ENCODE results near the gene HERC3. TPM values are rescaled to one million over a fixed set of nuclear protein-coding genes. Genes with fewer than 3 reads are reported as not detected.

HERC3 gene
- total and polyA plus RNA-seq, 4 donors = 6.2 to 48.0 (median 24.9) TPM

DNA sequence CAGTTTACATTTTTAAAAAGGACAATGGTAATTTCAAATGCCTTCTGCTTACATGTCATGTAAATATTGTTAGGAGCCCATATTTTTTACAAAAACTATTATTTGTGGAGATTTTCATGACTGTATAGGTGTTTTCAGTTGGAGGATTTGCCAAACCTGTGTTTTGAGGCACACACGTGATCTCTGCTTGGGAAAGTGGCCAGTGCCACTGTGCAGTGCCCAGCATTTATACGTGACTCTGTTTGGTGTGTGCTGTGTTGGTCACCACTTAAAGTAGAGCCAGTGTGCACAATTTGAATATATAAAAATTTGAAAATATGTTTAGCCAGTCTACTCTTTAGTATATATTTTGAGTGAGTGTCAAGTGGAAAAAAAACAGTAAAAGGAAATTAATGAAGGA is 132.1 kb downstream of the HERC3 start:
- TF ChIP-seq, protein P1, sequence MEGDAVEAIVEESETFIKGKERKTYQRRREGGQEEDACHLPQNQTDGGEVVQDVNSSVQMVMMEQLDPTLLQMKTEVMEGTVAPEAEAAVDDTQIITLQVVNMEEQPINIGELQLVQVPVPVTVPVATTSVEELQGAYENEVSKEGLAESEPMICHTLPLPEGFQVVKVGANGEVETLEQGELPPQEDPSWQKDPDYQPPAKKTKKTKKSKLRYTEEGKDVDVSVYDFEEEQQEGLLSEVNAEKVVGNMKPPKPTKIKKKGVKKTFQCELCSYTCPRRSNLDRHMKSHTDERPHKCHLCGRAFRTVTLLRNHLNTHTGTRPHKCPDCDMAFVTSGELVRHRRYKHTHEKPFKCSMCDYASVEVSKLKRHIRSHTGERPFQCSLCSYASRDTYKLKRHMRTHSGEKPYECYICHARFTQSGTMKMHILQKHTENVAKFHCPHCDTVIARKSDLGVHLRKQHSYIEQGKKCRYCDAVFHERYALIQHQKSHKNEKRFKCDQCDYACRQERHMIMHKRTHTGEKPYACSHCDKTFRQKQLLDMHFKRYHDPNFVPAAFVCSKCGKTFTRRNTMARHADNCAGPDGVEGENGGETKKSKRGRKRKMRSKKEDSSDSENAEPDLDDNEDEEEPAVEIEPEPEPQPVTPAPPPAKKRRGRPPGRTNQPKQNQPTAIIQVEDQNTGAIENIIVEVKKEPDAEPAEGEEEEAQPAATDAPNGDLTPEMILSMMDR (IDR thresholded peaks at IDR 0.05; ENCODE audit: control extremely low read depth, extremely low read depth) = no peak
- WGBS, 2 donors = 89 to 95% methylated on average over 2 of the region's 2 CpGs
- H3K27ac ChIP-seq (ENCODE audit: low read depth in 1 of 2, low read length in 1 of 2) = no peak overlapping the region

GRCh38 chr4:88725143-88725542 is 132.9 kb downstream of the HERC3 start:
- TF ChIP-seq, protein P1 (IDR thresholded peaks at IDR 0.05; ENCODE audit: control extremely low read depth, extremely low read depth) = no peak

More for the DNA sequence above, 132.1 kb downstream of the HERC3 start:
- H3K27me3 ChIP-seq (ENCODE audit: control insufficient read depth in 3 of 3, insufficient read depth in 3 of 3, low read length in 2 of 3) = no peaks in the 10 kb centered on the region
- H3K9ac ChIP-seq (ENCODE audit: insufficient read depth in 1 of 2, low read length in 2 of 2) = no peak overlapping the region
- ATAC-seq (ENCODE audit: insufficient read depth, low FRiP score) (no peak), DNase-seq (no peak)
- H3K9me3 ChIP-seq (ENCODE audit: control insufficient read depth in 4 of 4, insufficient read depth in 3 of 4, low read length in 3 of 4) = no peaks in the 10 kb centered on the region
- H3K4me3 ChIP-seq = no peak overlapping the region
- H3K4me1 ChIP-seq (ENCODE audit: control insufficient read depth in 5 of 5, insufficient read depth in 5 of 5, low read length in 5 of 5) = peaks cover 0 to 35% (median 11%) of the 10 kb centered on the region in 5 donors
- peaks cover 7 to 38% (median 35%) of the 10 kb centered on the region in 4 donors for H3K36me3 ChIP-seq (ENCODE audit: control insufficient read depth in 4 of 4, insufficient read depth in 4 of 4, low read length in 4 of 4)

GRCh38 chr4:88725986-88726385 is 133.7 kb downstream of the HERC3 start:
- Histone ChIP-seq H3K36me3 (ENCODE audit: control insufficient read depth in 4 of 4, insufficient read depth in 4 of 4, low read length in 4 of 4) (peaks cover 12 to 48% (median 41%) of the 10 kb centered on the region in 4 donors), H3K27me3 (ENCODE audit: control insufficient read depth in 3 of 3, insufficient read depth in 3 of 3, low read length in 2 of 3) (no peaks in the 10 kb centered on the region), H3K4me3 (no peak overlapping the region), H3K4me1 (ENCODE audit: control insufficient read depth in 5 of 5, insufficient read depth in 5 of 5, low read length in 5 of 5) (peaks cover 3 to 28% (median 11%) of the 10 kb centered on the region in 5 donors), H3K9ac (ENCODE audit: insufficient read depth in 1 of 2, low read length in 2 of 2) (no peak overlapping the region), H3K9me3 (ENCODE audit: control insufficient read depth in 4 of 4, insufficient read depth in 3 of 4, low read length in 3 of 4) (no peaks in the 10 kb centered on the region), H3K27ac (ENCODE audit: low read depth in 1 of 2, low read length in 1 of 2) (no peak overlapping the region)
- TF ChIP-seq, protein P1 (IDR thresholded peaks at IDR 0.05; ENCODE audit: control extremely low read depth, extremely low read depth) = no peak
- ATAC-seq (ENCODE audit: insufficient read depth, low FRiP score) = no peak
- WGBS, 2 donors = 77 to 92% methylated on average over 2 of the region's 2 CpGs
- no peak for DNase-seq

More at GRCh38 chr4:88725143-88725542, 132.9 kb downstream of the HERC3 start:
- H3K9ac ChIP-seq (ENCODE audit: insufficient read depth in 1 of 2, low read length in 2 of 2) = no peak overlapping the region
- no peaks in the 10 kb centered on the region for H3K9me3 ChIP-seq (ENCODE audit: control insufficient read depth in 4 of 4, insufficient read depth in 3 of 4, low read length in 3 of 4)
- H3K27me3 ChIP-seq (ENCODE audit: control insufficient read depth in 3 of 3, insufficient read depth in 3 of 3, low read length in 2 of 3) = no peaks in the 10 kb centered on the region
- peaks cover 0 to 35% (median 11%) of the 10 kb centered on the region in 5 donors for H3K4me1 ChIP-seq (ENCODE audit: control insufficient read depth in 5 of 5, insufficient read depth in 5 of 5, low read length in 5 of 5)
- ATAC-seq (ENCODE audit: insufficient read depth, low FRiP score) (no peak), DNase-seq (no peak)
- H3K36me3 ChIP-seq (ENCODE audit: control insufficient read depth in 4 of 4, insufficient read depth in 4 of 4, low read length in 4 of 4) = peaks cover 8 to 42% (median 36%) of the 10 kb centered on the region in 4 donors
- H3K4me3 ChIP-seq = no peak overlapping the region
- 95 to 96% methylated on average over 4 of the region's 4 CpGs for WGBS, 2 donors
- no peak overlapping the region for H3K27ac ChIP-seq (ENCODE audit: low read depth in 1 of 2, low read length in 1 of 2)

DNA sequence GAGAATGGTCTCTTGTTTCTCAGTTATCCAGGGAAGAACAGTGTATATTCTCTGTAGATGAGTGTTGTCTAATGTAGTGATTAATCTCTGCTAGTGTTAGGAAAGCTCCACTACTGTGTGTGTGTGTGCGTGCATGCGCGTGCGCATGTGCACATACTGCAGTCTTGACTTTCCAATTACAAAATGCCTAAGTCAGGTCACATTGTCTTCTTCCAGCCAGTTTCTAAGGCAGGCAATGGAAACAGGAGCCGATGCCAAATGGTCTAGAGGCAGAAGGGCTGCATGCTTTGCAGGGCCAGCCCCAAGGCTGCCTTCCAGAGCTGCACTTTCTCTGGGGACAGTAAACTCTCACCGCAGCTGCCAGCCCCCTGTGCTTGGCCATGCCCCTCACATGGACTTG is 135.9 kb downstream of the HERC3 start:
- TF ChIP-seq, protein P1 (IDR thresholded peaks at IDR 0.05; ENCODE audit: control extremely low read depth, extremely low read depth) = no peak
- Histone ChIP-seq H3K9ac (ENCODE audit: insufficient read depth in 1 of 2, low read length in 2 of 2) (no peak overlapping the region), H3K27ac (ENCODE audit: low read depth in 1 of 2, low read length in 1 of 2) (no peak overlapping the region), H3K27me3 (ENCODE audit: control insufficient read depth in 3 of 3, insufficient read depth in 3 of 3, low read length in 2 of 3) (no peaks in the 10 kb centered on the region), H3K4me3 (no peak overlapping the region), H3K36me3 (ENCODE audit: control insufficient read depth in 4 of 4, insufficient read depth in 4 of 4, low read length in 4 of 4) (peaks cover 18 to 49% (median 40%) of the 10 kb centered on the region in 4 donors), H3K4me1 (ENCODE audit: control insufficient read depth in 5 of 5, insufficient read depth in 5 of 5, low read length in 5 of 5) (peaks cover 0 to 14% (median 3%) of the 10 kb centered on the region in 5 donors), H3K9me3 (ENCODE audit: control insufficient read depth in 4 of 4, insufficient read depth in 3 of 4, low read length in 3 of 4) (no peaks in the 10 kb centered on the region)
- WGBS, 2 donors = 88 to 97% methylated on average over 6 of the region's 6 CpGs
- ATAC-seq (ENCODE audit: insufficient read depth, low FRiP score) (no peak), DNase-seq (no peak)
